B cell (primary cell): ENCODE results near the gene CBFB. TPM values are rescaled to one million over a fixed set of nuclear protein-coding genes. Genes with fewer than 3 reads are reported as not detected.

Experiments used
- ATAC-seq: fragments of 200-7000 bp; cut with Tn5 transposase; one replicate; pipeline ENCODE4 v1.10.0; 2021; ENCODE audit warnings: low read depth, mild to moderate bottlenecking, moderate number of reproducible peaks, moderate library complexity
- CTCF ChIA-PET: fragments of 350-600 bp; sonication (Branson Sonifier 250); formaldehyde crosslinking; loops from one replicate; lab custom pipeline; 2021; ENCODE audit warnings: antibody characterized with exemption, inconsistent platforms; lab: Charles Lee
- POLR2A ChIA-PET: fragments of 350-600 bp; sonication (Branson Sonifier 250); formaldehyde crosslinking; loops from one replicate; lab custom pipeline; 2021; ENCODE audit warnings: antibody characterized with exemption; lab: Charles Lee
- DNase-seq: peaks from one replicate; pipeline ENCODE4 v3.0.0; 2013
- H2AFZ ChIP-seq: 2 replicates; pipeline ENCODE4 v1.6.1; 2012; ENCODE audit warnings: mild to moderate bottlenecking, low read depth, low read length; ENCODE audit not compliant: insufficient read depth, poor library complexity, severe bottlenecking
- H3K27ac ChIP-seq, 2 donors: 1 replicate in 1 of 2; 2 replicates in 1 of 2; pipeline ENCODE4 v1.5.1; 2012 to 2013; ENCODE audit warnings: low read length in 2 of 2, mild to moderate bottlenecking in 2 of 2, moderate library complexity in 1 of 2
- H3K27me3 ChIP-seq, 4 experiments: fragments of 200-600 bp in 1 of 4; sonication (generic) in 1 of 4; replicated peaks in 1 of 4; 1 replicate in 2 of 4; 2 replicates in 2 of 4; pipeline versions ENCODE4 v1.6.1 to v1.7.0; 2013 to 2016; ENCODE audit warnings: low read length in 3 of 4, mild to moderate bottlenecking in 2 of 4, mixed read lengths in 1 of 4, moderate library complexity in 1 of 4; ENCODE audit not compliant: insufficient read depth in 4 of 4, control insufficient read depth in 3 of 4; ENCODE audit errors: control extremely low read depth in 1 of 4
- H3K36me3 ChIP-seq, 2 experiments: replicated peaks in 1 of 2; 1 replicate in 1 of 2; 2 replicates in 1 of 2; pipeline versions ENCODE4 v1.6.1 to v1.7.1; 2013; ENCODE audit warnings: low read length in 1 of 2; ENCODE audit not compliant: insufficient read depth in 2 of 2, control insufficient read depth in 1 of 2; ENCODE audit errors: control extremely low read depth in 1 of 2, extremely low read depth in 1 of 2
- H3K4me1 ChIP-seq, 2 donors: fragments of 200-600 bp in 1 of 2; sonication (generic) in 1 of 2; 1 replicate in 1 of 2; 2 replicates in 1 of 2; pipeline versions ENCODE4 v1.5.1 to v1.6.1; 2013 to 2017; ENCODE audit warnings: low read length in 2 of 2; ENCODE audit not compliant: control insufficient read depth in 2 of 2, insufficient read depth in 2 of 2
- H3K4me2 ChIP-seq: replicated peaks from 2 replicates; pipeline ENCODE3; 2012; ENCODE audit warnings: mild to moderate bottlenecking, low read depth, low read length; ENCODE audit not compliant: poor library complexity, severe bottlenecking
- H3K4me3 ChIP-seq, 5 experiments: fragments of 200-600 bp in 1 of 5; sonication (generic) in 1 of 5; 1 replicate in 3 of 5; 2 replicates in 2 of 5; pipeline versions ENCODE4 v1.5.1 to v1.7.0; 2011 to 2016; ENCODE audit warnings: low read length in 4 of 5, mild to moderate bottlenecking in 4 of 5, low read depth in 2 of 5, control low read depth in 1 of 5, moderate library complexity in 1 of 5; ENCODE audit not compliant: insufficient read depth in 1 of 5; ENCODE audit errors: control extremely low read depth in 1 of 5, extremely low read depth in 1 of 5
- H3K79me2 ChIP-seq: fragments of 200-600 bp; sonication (generic); one replicate; pipeline ENCODE4 v1.6.0; 2016; ENCODE audit warnings: low read length; ENCODE audit not compliant: control insufficient read depth, insufficient read depth
- H3K9ac ChIP-seq: fragments of 200-600 bp; sonication (generic); 2 replicates; pipeline ENCODE4 v1.6.1; 2017; ENCODE audit warnings: mild to moderate bottlenecking, low read length, moderate library complexity
- H3K9me3 ChIP-seq, 3 donors: one replicate each; pipeline versions ENCODE4 v1.6.1 to v1.7.1; 2013; ENCODE audit warnings: low read length in 2 of 3; ENCODE audit not compliant: control insufficient read depth in 2 of 3, insufficient read depth in 1 of 3; ENCODE audit errors: control extremely low read depth in 1 of 3
- H4K20me1 ChIP-seq: 2 replicates; pipeline ENCODE4 v1.6.0; 2012; ENCODE audit warnings: mild to moderate bottlenecking, low read length; ENCODE audit not compliant: insufficient read depth, control insufficient read depth, poor library complexity, severe bottlenecking
- H3K27ac Mint-ChIP-seq: one replicate; pipeline ENCODE4 v1.8.0; 2021; ENCODE audit warnings: mixed read lengths
- H3K27me3 Mint-ChIP-seq: one replicate; pipeline ENCODE4 v1.8.0; 2021; ENCODE audit warnings: mixed read lengths
- H3K4me1 Mint-ChIP-seq: one replicate; pipeline ENCODE4 v1.8.0; 2021; ENCODE audit warnings: mixed read lengths
- H3K4me3 Mint-ChIP-seq: one replicate; pipeline ENCODE4 v1.8.0; 2021; ENCODE audit warnings: mixed read lengths
- H3K9me3 Mint-ChIP-seq: one replicate; pipeline ENCODE4 v1.8.0; 2022; ENCODE audit warnings: mixed read lengths; ENCODE audit not compliant: insufficient read depth
- EZH2 ChIP-seq: IDR thresholded peaks from 2 replicates; pipeline ENCODE4 v1.6.1; 2012; ENCODE audit warnings: borderline replicate concordance, low read depth, mild to moderate bottlenecking, moderate library complexity, low read length; ENCODE audit not compliant: insufficient read depth, poor library complexity, severe bottlenecking
- WGBS: methylation state at CpG from one replicate; pipeline ENCODE4 v1.1.5; 2013; ENCODE audit warnings: missing lambda C conversion rate; ENCODE audit not compliant: insufficient coverage; 5-methylcytosine and 5-hydroxymethylcytosine counted together
- intact Hi-C: fragments of 100-400 bp; cut with micrococcal nuclease; formaldehyde crosslinking; loops from one replicate; pipeline ENCODE4 v1.10.0; 2022
- polyA plus RNA-seq: library from polyadenylated mRNA; depleted of rRNA; stranded (reverse); fragments of >200 nt; gene quantifications from 2 replicates; pipeline ENCODE4 v1.2.3, GENCODE V29; 2012
- total RNA-seq, 2 donors: library from RNA; stranded (reverse); fragments of 120-200 nt in 1 of 2; gene quantifications; 1 replicate in 1 of 2; 2 replicates in 1 of 2; pipeline versions ENCODE4 v1.2.3 to v1.2.4, GENCODE V29; 2013 to 2022
- TF ChIP-seq, protein P1 (sequence below): fragments of 200-600 bp; IDR thresholded peaks from one replicate; pipeline ENCODE4 v1.8.0; 2022; ENCODE audit warnings: antibody characterized with exemption, mild to moderate bottlenecking

The CBFB gene
- total and polyA plus RNA-seq, 2 donors (not counting 1 experiment from before 2014, with no cell fraction given): 19.5 to 89.0 TPM

DNA sequence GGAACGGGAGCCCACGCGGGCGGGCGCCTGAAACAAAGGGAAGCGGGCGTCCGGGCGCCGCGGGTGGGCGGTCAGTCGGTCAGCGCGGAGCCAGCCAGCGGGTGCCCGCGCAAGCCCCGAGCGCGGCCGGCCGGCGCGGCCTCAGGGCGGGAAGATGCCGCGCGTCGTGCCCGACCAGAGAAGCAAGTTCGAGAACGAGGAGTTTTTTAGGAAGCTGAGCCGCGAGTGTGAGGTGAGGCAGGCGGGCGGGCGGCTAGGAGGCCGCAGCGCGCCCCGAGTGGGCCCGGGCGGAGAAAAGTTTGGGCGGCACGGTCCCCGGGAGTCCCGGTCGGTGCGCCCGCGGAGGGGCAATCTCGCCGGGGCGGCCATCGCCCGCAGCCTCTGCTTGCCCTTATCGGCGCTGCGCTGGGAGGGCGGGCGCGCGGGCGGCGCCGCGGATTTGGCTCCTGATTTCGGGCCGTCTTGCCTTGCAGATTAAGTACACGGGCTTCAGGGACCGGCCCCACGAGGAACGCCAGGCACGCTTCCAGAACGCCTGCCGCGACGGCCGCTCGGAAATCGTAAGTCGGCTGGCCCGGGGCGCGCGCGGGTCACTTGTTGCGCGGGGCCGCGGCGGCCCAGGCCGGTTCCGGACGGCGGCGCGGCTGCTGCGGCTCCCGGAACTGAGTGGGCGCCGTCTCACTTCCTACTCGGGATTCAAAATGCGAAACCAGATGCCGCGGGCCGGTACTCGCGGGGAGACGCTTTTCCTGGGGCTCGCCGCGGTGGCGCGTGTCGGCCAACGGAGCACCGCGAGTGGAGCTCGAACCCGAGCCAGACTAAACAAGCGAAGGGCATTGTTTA lies 526 bp downstream of the CBFB start:
- peak overlapping the region; percentile 88 for H3K9ac ChIP-seq
- Mint-ChIP-seq H3K4me3 (peak overlapping the region; percentile 94), H3K4me1 (peaks cover 42% of the 10 kb centered on the region), H3K27me3 (no peaks in the 10 kb centered on the region), H3K9me3 (no peaks in the 10 kb centered on the region), H3K27ac (peak overlapping the region; percentile 94)
- WGBS: under 1% methylated on average over 123 of the region's 123 CpGs
- H3K4me3 ChIP-seq: peak overlapping the region; percentile 60 to 82 (median 76)
- peaks cover 34% of the 10 kb centered on the region for H4K20me1 ChIP-seq
- H3K27ac ChIP-seq: peak overlapping the region; percentile 64 to 90
- intact Hi-C loops: loop anchor here (1.0 to 2.0 kb wide), 4 partner anchors 15 to 154 kb away; partner anchors contain the start of genes FBXL8, MATCAP1, PHAF1 and TRADD
- TF ChIP-seq, protein P1, sequence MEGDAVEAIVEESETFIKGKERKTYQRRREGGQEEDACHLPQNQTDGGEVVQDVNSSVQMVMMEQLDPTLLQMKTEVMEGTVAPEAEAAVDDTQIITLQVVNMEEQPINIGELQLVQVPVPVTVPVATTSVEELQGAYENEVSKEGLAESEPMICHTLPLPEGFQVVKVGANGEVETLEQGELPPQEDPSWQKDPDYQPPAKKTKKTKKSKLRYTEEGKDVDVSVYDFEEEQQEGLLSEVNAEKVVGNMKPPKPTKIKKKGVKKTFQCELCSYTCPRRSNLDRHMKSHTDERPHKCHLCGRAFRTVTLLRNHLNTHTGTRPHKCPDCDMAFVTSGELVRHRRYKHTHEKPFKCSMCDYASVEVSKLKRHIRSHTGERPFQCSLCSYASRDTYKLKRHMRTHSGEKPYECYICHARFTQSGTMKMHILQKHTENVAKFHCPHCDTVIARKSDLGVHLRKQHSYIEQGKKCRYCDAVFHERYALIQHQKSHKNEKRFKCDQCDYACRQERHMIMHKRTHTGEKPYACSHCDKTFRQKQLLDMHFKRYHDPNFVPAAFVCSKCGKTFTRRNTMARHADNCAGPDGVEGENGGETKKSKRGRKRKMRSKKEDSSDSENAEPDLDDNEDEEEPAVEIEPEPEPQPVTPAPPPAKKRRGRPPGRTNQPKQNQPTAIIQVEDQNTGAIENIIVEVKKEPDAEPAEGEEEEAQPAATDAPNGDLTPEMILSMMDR: no peak
- TF ChIP-seq EZH2: no peak
- DNase-seq: peak; percentile 80
- H3K4me1 ChIP-seq: peaks cover 13 to 18% of the 10 kb centered on the region in 2 donors
- H2AFZ ChIP-seq: peak overlapping the region; percentile 90
- H3K9me3 ChIP-seq: peaks cover 0 to 4% (median 0%) of the 10 kb centered on the region in 3 donors
- peaks cover 48% of the 10 kb centered on the region for H3K79me2 ChIP-seq
- H3K36me3 ChIP-seq: peaks cover 0 to 13% of the 10 kb centered on the region in 2 experiments
- no peaks in the 10 kb centered on the region for H3K27me3 ChIP-seq
- ATAC-seq: peak; percentile 29
- CTCF ChIA-PET: interaction anchor here (0.8 to 1.5 kb wide), 6 partner anchors 9 to 126 kb away, joined by 3 to 5 read pairs (median 3); partner anchors contain the start of gene B3GNT9
- H3K4me2 ChIP-seq: peak overlapping the region; percentile 89
- POLR2A ChIA-PET: interaction anchor here (0.6 to 1.3 kb wide), 2 partner anchors 130 to 533 kb away, joined by 3 to 5 read pairs; partner anchors contain the start of gene CTCF
